ENCODE results near the gene RHEB. TPM values are rescaled to one million over a fixed set of nuclear protein-coding genes. Genes with fewer than 3 reads are reported as not detected.

The RHEB gene
- total and polyA plus RNA-seq, 2 experiments from 2014 or later, result 101 to 239 TPM

GRCh38 chr7:151454932-151455530, 64.7 kb downstream of the RHEB start:
- ATAC-seq (no peak), DNase-seq (ENCODE audit: low spot score) (no peak)
- H3K27ac ChIP-seq (ENCODE audit: low read depth), result no peak overlapping the region
- H2AFZ ChIP-seq, result no peak overlapping the region
- peaks cover 59% of the 10 kb centered on the region for H3K4me1 Mint-ChIP-seq
- no peaks in the 10 kb centered on the region for H3K27me3 ChIP-seq (ENCODE audit: insufficient read depth)
- H3K36me3 Mint-ChIP-seq (ENCODE audit: low read depth), result peaks cover 35% of the 10 kb centered on the region
- H3K9me2 ChIP-seq (ENCODE audit: insufficient read depth), result peaks cover 3% of the 10 kb centered on the region; the same call in 1 of the 2 replicates
- no peak overlapping the region for H3K4me3 ChIP-seq
- H3K9me3 Mint-ChIP-seq, result peaks cover 31% of the 10 kb centered on the region
- no peaks in the 10 kb centered on the region for H3K36me3 ChIP-seq (ENCODE audit: insufficient read depth)
- TF ChIP-seq STAT1 (IDR thresholded peaks at IDR 0.05; ENCODE audit: unreplicated experiment), result no peak
- H3K4me2 ChIP-seq, result no peak overlapping the region
- H3F3A ChIP-seq (replicated peaks; ENCODE audit: low read depth), result peaks cover 21% of the 10 kb centered on the region; the same call in 1 of the 2 replicates
- H3K27ac Mint-ChIP-seq, result no peak overlapping the region
- H4K20me1 ChIP-seq (replicated peaks; ENCODE audit: insufficient read depth), result no peaks in the 10 kb centered on the region
- H3K4me3 Mint-ChIP-seq, result no peak overlapping the region
- H3K4me1 ChIP-seq (ENCODE audit: insufficient read depth), result peaks cover 46% of the 10 kb centered on the region
- no peaks in the 10 kb centered on the region for H3K79me2 ChIP-seq (replicated peaks; ENCODE audit: insufficient read depth)
- peaks cover 19% of the 10 kb centered on the region for H3K27me3 Mint-ChIP-seq (ENCODE audit: insufficient read depth, low read depth, poor library complexity)

DNA sequence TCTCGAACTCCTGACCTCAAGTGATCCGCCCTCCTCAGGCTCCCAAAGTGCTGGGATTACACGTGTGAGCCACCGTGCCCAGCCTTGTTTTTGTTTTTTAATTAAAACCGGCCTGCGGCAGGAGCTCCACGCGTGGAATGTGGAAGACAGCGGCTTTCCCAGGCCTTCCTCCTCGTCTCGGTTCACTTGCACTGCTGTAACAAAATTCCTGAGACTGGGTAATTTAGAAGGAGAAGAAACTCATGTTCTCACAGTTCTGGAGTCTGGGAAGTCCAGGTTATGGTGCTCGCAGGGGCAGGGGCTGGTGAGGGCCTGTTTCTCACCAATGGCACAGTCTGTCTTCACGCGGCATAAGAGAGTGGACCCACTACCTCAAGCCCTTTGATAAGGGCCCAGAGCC, 65.4 kb downstream of the RHEB start:
- DNase-seq (ENCODE audit: low spot score) (no peak), ATAC-seq (no peak)
- Mint-ChIP-seq H3K9me3 (peaks cover 27% of the 10 kb centered on the region), H3K27me3 (ENCODE audit: insufficient read depth, low read depth, poor library complexity) (peaks cover 15% of the 10 kb centered on the region), H3K4me3 (no peak overlapping the region), H3K4me1 (peaks cover 54% of the 10 kb centered on the region), H3K36me3 (ENCODE audit: low read depth) (peaks cover 31% of the 10 kb centered on the region), H3K27ac (no peak overlapping the region)
- H3K36me3 ChIP-seq (ENCODE audit: insufficient read depth), result no peaks in the 10 kb centered on the region
- H3K27me3 ChIP-seq (ENCODE audit: insufficient read depth), result no peaks in the 10 kb centered on the region
- H3K9me2 ChIP-seq (ENCODE audit: insufficient read depth), result peaks cover 3% of the 10 kb centered on the region; the same call in 1 of the 2 replicates
- H3K4me1 ChIP-seq (ENCODE audit: insufficient read depth), result peaks cover 40% of the 10 kb centered on the region
- no peaks in the 10 kb centered on the region for H3K79me2 ChIP-seq (replicated peaks; ENCODE audit: insufficient read depth)
- H3K4me2 ChIP-seq, result no peak overlapping the region
- no peak for TF ChIP-seq EZH2 (IDR thresholded peaks at IDR 0.05; ENCODE audit: low read depth, unreplicated experiment)
- H3K4me3 ChIP-seq, result no peak overlapping the region
- no peaks in the 10 kb centered on the region for H4K20me1 ChIP-seq (replicated peaks; ENCODE audit: insufficient read depth)
- H2AFZ ChIP-seq, result no peak overlapping the region
- peaks cover 17% of the 10 kb centered on the region; the same call in 1 of the 2 replicates for H3F3A ChIP-seq (replicated peaks; ENCODE audit: low read depth)
- H3K27ac ChIP-seq (ENCODE audit: low read depth), result no peak overlapping the region

DNA sequence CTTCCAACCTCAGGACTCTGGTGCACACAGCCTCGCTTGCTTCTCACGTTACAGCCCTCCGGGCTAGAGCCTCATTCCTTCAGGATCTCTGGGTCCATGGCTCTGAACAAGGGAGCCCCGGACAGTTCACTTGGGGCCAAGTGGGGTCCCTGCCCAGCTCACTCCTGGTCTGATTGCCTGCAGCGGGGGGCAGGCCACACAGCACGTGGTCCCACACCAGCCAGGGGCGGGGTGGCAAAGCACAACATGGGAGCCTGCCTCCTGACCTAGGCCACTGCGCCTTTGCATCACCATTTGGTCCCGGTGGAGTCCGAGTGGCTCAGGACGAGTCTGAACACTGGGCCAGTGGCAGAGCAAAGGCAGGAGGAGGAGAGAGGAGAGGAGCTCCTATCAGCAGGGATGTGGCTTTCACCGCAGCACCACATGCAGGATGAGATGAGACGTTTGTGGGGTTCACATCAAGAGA, 66.3 kb downstream of the RHEB start:
- no peaks in the 10 kb centered on the region for H4K20me1 ChIP-seq (replicated peaks; ENCODE audit: insufficient read depth)
- H3K4me1 Mint-ChIP-seq, result peaks cover 51% of the 10 kb centered on the region
- H3K36me3 Mint-ChIP-seq (ENCODE audit: low read depth), result peaks cover 27% of the 10 kb centered on the region
- H3K27me3 Mint-ChIP-seq (ENCODE audit: insufficient read depth, low read depth, poor library complexity), result peaks cover 15% of the 10 kb centered on the region
- no peak overlapping the region for H3K27ac Mint-ChIP-seq
- no peak overlapping the region; the same call in 2 of the 3 replicates for H3K4me3 Mint-ChIP-seq
- no peaks in the 10 kb centered on the region for H3K36me3 ChIP-seq (ENCODE audit: insufficient read depth)
- H3K9me2 ChIP-seq (ENCODE audit: insufficient read depth), result peaks cover 3% of the 10 kb centered on the region; the same call in 1 of the 2 replicates
- DNase-seq (ENCODE audit: low spot score) (no peak), ATAC-seq (peak; percentile 15)
- peak overlapping the region; percentile 35; the same call in 1 of the 2 replicates for H3K4me2 ChIP-seq
- H3K4me3 ChIP-seq, result no peak overlapping the region
- H3F3A ChIP-seq (replicated peaks; ENCODE audit: low read depth), result 0 out of 2 replicates have a peak, but pooled peaks cover 14% of the 10 kb centered on the region
- H3K27me3 ChIP-seq (ENCODE audit: insufficient read depth), result no peaks in the 10 kb centered on the region
- no peaks in the 10 kb centered on the region for H3K79me2 ChIP-seq (replicated peaks; ENCODE audit: insufficient read depth)
- peak overlapping the region; percentile 98 for H2AFZ ChIP-seq
- peaks cover 37% of the 10 kb centered on the region for H3K4me1 ChIP-seq (ENCODE audit: insufficient read depth)
- no peak overlapping the region for H3K27ac ChIP-seq (ENCODE audit: low read depth)
- TF ChIP-seq ETS1 (IDR thresholded peaks at IDR 0.05) (no peak), REST (IDR thresholded peaks at IDR 0.05; ENCODE audit: unreplicated experiment) (no peak), CREB1 (CRISPR knock-in tag; IDR thresholded peaks at IDR 0.05; ENCODE audit: low read depth) (no peak), EZH2 (IDR thresholded peaks at IDR 0.05; ENCODE audit: low read depth, unreplicated experiment) (no peak), ZNF114 (CRISPR knock-in tag; IDR thresholded peaks at IDR 0.05) (no peak), JUNB (IDR thresholded peaks at IDR 0.05; ENCODE audit: unreplicated experiment) (no peak), ZNF331 (CRISPR knock-in tag; IDR thresholded peaks at IDR 0.05; ENCODE audit: low read depth) (no peak), EZH2phosphoT487 (IDR thresholded peaks at IDR 0.05; ENCODE audit: unreplicated experiment) (no peak), NANOG (IDR thresholded peaks at IDR 0.05; ENCODE audit: borderline replicate concordance) (no peak), STAT1 (IDR thresholded peaks at IDR 0.05; ENCODE audit: unreplicated experiment) (no peak), POLR2AphosphoS5 (IDR thresholded peaks at IDR 0.05; ENCODE audit: low read depth) (no peak)
- H3K9me3 Mint-ChIP-seq, result peaks cover 19% of the 10 kb centered on the region

All from GM23338 (cell line).